Epithelial cell of esophagus (primary cell): Measurements from ENCODE around the gene PSMA1.

ENCODE experiments used
- DNase-seq: peaks from one replicate; pipeline ENCODE4 v3.0.0; 2010; ENCODE audit warnings: low read depth
- H3K4me3 ChIP-seq: 2 replicates; pipeline ENCODE4 v1.5.1; 2011; ENCODE audit warnings: mild to moderate bottlenecking, low read length, control low read depth
- TF ChIP-seq, protein P1 (sequence below): IDR thresholded peaks from 2 replicates; pipeline ENCODE4 v1.5.1; 2011; ENCODE audit warnings: low read depth, mild to moderate bottlenecking, low read length, control low read depth, inconsistent platforms; ENCODE audit not compliant: insufficient read depth; ENCODE audit errors: missing control alignments

The PSMA1 gene

DNA sequence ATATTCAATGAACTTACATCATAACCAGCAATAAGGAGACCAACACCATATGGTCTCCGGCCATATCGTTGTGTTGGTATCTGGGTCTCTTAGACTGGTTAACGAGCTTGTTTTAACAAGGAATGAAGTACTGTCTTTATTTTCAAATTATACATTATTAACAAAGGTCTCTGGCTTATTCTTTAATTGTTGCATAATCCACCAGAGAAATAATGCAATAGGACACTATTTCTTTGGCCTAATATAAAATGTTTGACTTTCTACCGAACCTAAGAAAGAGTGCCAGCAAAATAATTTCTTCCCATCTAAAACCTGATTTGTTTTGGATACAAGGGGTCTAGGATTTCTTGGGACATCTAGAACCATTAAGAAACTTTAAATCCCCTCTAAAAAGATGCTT is 6.4 kb downstream of the PSMA1 start:
- TF ChIP-seq, protein P1, sequence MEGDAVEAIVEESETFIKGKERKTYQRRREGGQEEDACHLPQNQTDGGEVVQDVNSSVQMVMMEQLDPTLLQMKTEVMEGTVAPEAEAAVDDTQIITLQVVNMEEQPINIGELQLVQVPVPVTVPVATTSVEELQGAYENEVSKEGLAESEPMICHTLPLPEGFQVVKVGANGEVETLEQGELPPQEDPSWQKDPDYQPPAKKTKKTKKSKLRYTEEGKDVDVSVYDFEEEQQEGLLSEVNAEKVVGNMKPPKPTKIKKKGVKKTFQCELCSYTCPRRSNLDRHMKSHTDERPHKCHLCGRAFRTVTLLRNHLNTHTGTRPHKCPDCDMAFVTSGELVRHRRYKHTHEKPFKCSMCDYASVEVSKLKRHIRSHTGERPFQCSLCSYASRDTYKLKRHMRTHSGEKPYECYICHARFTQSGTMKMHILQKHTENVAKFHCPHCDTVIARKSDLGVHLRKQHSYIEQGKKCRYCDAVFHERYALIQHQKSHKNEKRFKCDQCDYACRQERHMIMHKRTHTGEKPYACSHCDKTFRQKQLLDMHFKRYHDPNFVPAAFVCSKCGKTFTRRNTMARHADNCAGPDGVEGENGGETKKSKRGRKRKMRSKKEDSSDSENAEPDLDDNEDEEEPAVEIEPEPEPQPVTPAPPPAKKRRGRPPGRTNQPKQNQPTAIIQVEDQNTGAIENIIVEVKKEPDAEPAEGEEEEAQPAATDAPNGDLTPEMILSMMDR = no peak
- DNase-seq = no peak
- no peak overlapping the region for H3K4me3 ChIP-seq

DNA sequence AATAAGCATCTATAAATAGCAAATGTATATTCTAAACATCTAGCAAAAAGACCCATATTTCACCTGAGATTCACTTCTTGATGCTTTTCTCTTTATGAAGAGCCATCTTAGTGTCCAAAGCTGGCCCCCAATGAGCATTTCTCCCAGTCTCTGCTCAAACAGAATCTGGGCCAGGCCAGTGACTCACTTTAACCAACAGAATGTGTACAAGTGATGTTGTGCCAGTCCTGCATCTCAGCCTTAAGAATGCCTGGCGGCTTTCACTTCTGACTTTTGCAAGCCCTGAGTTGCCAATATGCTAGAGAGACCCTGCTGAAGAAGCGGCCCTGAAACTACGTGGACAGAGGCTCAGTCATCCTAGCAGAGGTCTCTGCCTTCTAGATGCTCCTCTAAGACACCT is 13.7 kb downstream of the PSMA1 start:
- H3K4me3 ChIP-seq = no peak overlapping the region
- TF ChIP-seq, protein P1 = no peak
- no peak for DNase-seq

DNA sequence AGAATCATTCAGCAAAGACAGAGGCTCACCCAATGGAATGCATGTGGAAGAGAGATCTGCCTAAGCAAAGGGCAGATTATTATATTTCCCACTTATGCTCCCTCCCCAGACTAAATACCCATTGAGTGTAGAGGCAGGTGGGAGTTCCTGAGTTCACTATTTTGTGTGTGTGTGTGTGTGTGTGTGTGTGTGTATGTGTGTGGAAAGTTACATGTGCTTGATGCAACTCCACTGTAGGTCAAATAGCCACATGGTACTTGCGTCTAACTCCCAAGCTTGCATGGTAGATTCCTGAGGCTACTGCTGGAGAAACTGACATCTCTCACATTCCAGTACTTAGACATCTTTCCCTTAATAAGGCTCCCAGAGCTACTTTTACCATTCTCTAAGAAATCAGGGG is 17.2 kb downstream of the PSMA1 start:
- TF ChIP-seq, protein P1 = no peak
- no peak overlapping the region for H3K4me3 ChIP-seq
- DNase-seq = no peak

DNA sequence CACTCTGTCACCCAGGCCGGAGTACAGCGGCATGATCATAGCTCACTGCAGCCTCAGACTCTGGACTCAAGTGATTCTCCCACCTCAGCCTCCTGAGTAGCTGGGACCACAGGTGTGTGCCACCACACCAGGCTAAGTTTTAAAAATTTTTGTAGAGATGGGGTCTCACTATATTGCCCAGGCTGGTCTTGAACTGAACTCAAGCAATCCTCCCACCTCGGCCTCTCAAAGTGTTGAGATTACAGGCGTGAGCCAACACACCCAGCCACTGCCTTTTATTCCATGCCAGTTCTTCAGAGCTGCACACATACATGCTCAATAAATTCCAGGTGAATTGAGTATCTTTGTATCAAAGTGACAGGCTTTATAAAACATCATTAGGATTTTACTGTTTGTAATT is 18.1 kb downstream of the PSMA1 start:
- no peak for DNase-seq
- no peak overlapping the region for H3K4me3 ChIP-seq
- TF ChIP-seq, protein P1 = no peak

DNA sequence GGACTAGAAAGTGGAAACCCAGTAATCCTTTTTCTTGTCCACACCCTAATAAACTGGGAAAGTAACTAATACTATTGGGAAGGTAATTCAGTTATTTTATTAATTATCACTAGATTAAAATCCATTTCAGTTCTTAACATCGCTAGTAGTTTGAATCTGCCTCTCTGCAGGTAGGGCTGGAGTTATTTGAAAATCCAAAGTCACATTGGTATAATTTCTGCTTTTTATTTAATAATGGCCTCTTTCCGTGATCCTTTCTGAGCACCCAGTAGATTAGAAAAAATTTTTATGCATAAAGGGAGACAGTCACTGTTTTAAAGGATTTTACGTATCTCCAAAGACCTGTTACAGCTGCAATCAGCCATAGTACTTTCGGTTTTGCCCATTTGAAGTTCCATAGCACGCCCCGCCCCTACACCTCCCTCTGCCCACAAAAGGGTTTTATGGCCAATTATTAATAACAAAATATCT is 20.0 kb downstream of the PSMA1 start:
- TF ChIP-seq, protein P1 = no peak
- peak overlapping the region; percentile 96 for H3K4me3 ChIP-seq
- peak; percentile 61 for DNase-seq

DNA sequence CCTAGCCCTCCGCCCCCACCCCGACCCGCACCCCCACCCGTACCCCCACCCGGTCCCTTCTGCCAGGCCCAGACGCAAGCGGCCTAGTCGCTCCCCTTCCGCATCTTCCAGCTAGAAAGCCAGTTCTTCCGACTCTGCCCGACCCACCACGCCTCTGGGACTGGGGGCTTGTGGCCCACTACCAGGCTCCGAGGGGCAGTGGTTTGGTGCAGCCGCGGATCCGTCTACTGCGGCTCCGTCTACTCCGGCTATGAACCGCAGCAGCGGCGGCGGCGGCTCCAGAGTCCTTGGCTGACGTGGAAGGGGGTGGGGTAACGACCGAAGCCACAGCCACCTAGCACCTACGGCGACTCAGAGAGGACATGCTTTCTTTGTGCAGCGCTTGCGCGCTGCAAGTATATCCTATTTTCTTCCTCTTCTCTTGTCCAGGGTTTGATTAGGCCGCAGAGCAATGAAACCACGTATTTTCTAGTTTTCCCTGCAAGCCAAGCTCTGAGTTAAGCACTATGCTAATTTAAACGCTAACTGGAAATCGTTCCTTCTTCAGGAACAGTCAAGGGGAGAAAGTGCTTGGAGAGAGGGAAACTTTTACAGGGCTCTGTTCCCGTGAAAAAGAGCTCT is 20.5 kb downstream of the PSMA1 start, which contains the start of gene COPB1:
Gene COPB1 (minus strand): TSS at position 252 of the 621 bp plus-strand sequence. CDS start 883 bp downstream, outside the sequence.
- TF ChIP-seq, protein P1 = no peak
- peak; percentile 96 for DNase-seq
- peak within 1 kb of the TSS; percentile 96 for H3K4me3 ChIP-seq

DNA sequence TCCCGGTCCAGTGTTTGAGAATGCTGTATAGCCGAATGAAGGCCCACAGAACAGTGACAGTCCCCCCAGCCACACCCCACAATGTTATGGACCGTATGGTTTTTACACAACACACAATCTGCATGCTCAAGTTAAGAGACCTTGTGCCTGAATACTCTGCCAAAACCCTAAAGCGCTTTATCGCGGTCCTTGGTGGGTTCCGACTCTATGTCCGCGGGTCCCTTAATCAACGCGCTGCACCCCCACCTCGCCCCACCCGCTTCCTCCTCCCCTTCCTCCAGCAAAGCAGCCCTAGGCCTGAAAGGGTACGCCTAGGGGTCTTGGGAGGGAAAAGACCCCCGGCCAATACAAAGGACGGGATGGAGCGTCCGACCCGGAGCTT is 21.0 kb downstream of the PSMA1 start:
- peak; percentile 15 for DNase-seq
- H3K4me3 ChIP-seq = peak overlapping the region; percentile 96
- TF ChIP-seq, protein P1 = no peak
